SK-N-SH (cell line): ENCODE measurements around the gene HOXD10. TPM values are rescaled to one million over a fixed set of nuclear protein-coding genes. Genes with fewer than 3 reads are reported as not detected.

Source experiments
- CTCF ChIA-PET: fragments of 300-600, 350-600 bp; formaldehyde crosslinking; extraction: SDS; loops from one replicate; lab custom pipeline; 2021; lab: Yijun Ruan, JAX
- POLR2A ChIA-PET: fragments of 350-600 bp; sonication (Branson Sonifier 250); formaldehyde crosslinking; extraction: SDS; loops from one replicate; lab custom pipeline; 2020; ENCODE audit warnings: antibody characterized with exemption, inconsistent platforms; lab: Yijun Ruan, JAX
- DNase-seq: peaks from one replicate; pipeline ENCODE4 v3.0.0; 2012
- H2AFZ ChIP-seq: fragments of 200-600 bp; sonication (generic); 2 replicates; pipeline ENCODE4 v1.8.1; 2016; ENCODE audit warnings: antibody characterized with exemption, mild to moderate bottlenecking, low read depth
- H3F3A ChIP-seq: fragments of 200-600 bp; sonication (generic); replicated peaks from 2 replicates; pipeline ENCODE3; 2016; ENCODE audit warnings: antibody characterized with exemption, mild to moderate bottlenecking; ENCODE audit not compliant: insufficient read depth
- H3K27ac ChIP-seq, 2 experiments: fragments of 200-500 bp in 1 of 2; fragments of 200-600 bp in 1 of 2; sonication (Bioruptor generic) in 1 of 2; sonication (generic), shearing (Covaris generic) in 1 of 2; 2 replicates each; pipeline versions ENCODE4 v1.5.1 to v1.6.1; 2014 to 2016; ENCODE audit warnings: low read depth in 2 of 2, inconsistent platforms in 1 of 2, low read length in 1 of 2, mild to moderate bottlenecking in 1 of 2, mixed read lengths in 1 of 2
- H3K27me3 ChIP-seq: fragments of 200-600 bp; sonication (generic), shearing (Covaris generic); 2 replicates; pipeline ENCODE4 v1.6.1; 2016; ENCODE audit warnings: mixed run types; ENCODE audit not compliant: insufficient read depth
- H3K36me3 ChIP-seq, 2 experiments: fragments of 200-500 bp in 1 of 2; fragments of 200-600 bp in 1 of 2; sonication (Bioruptor generic) in 1 of 2; sonication (generic) in 1 of 2; replicated peaks in 1 of 2; 2 replicates each; pipeline versions ENCODE3 to v1.5.1; 2014 to 2016; ENCODE audit warnings: low read length in 1 of 2, mild to moderate bottlenecking in 1 of 2; ENCODE audit not compliant: insufficient read depth in 2 of 2, control insufficient read depth in 1 of 2
- H3K4me1 ChIP-seq, 2 experiments: fragments of 200-500 bp in 1 of 2; fragments of 200-600 bp in 1 of 2; sonication (Bioruptor generic) in 1 of 2; sonication (generic), shearing (Covaris generic) in 1 of 2; 2 replicates each; pipeline versions ENCODE4 v1.5.1 to v1.6.1; 2014 to 2016; ENCODE audit warnings: low read depth in 1 of 2, low read length in 1 of 2, mixed run types in 1 of 2; ENCODE audit not compliant: insufficient read depth in 2 of 2, control insufficient read depth in 1 of 2
- H3K4me2 ChIP-seq: fragments of 200-600 bp; sonication (generic), shearing (Covaris generic); 2 replicates; pipeline ENCODE4 v1.6.1; 2017; ENCODE audit warnings: mixed run types
- H3K4me3 ChIP-seq, 2 experiments: fragments of 200-500 bp in 1 of 2; fragments of 200-600 bp in 1 of 2; sonication (Bioruptor generic) in 1 of 2; sonication (generic), shearing (Covaris generic) in 1 of 2; 2 replicates each; pipeline versions ENCODE4 v1.5.1 to v1.8.1; 2014 to 2016; ENCODE audit warnings: low read depth in 2 of 2, inconsistent platforms in 1 of 2, low read length in 1 of 2, mild to moderate bottlenecking in 1 of 2, mixed read lengths in 1 of 2, moderate library complexity in 1 of 2
- H3K79me2 ChIP-seq: fragments of 200-600 bp; sonication (generic); 2 replicates; pipeline ENCODE4 v1.8.1; 2017; ENCODE audit warnings: mild to moderate bottlenecking; ENCODE audit not compliant: insufficient read depth
- H3K9ac ChIP-seq: fragments of 200-600 bp; sonication (generic); 2 replicates; pipeline ENCODE4 v1.6.1; 2017; ENCODE audit warnings: mixed run types
- H3K9me2 ChIP-seq: fragments of 200-600 bp; sonication (generic); 2 replicates; pipeline ENCODE4 v1.6.1; 2017; ENCODE audit warnings: mixed run types
- H3K9me3 ChIP-seq: fragments of 200-600 bp; sonication (generic); 2 replicates; pipeline ENCODE4 v1.6.1; 2017; ENCODE audit warnings: mixed run types, mild to moderate bottlenecking, moderate library complexity
- H4K20me1 ChIP-seq: fragments of 200-600 bp; sonication (generic); 2 replicates; pipeline ENCODE4 v1.6.1; 2017; ENCODE audit warnings: mild to moderate bottlenecking, mixed run types; ENCODE audit not compliant: insufficient read depth
- CHD2 ChIP-seq: fragments of 150-350 bp; IDR thresholded peaks from 2 replicates; pipeline ENCODE4 v1.6.1; 2018; ENCODE audit warnings: low read length; ENCODE audit not compliant: partially characterized antibody
- ELF1 ChIP-seq: IDR thresholded peaks from 2 replicates; pipeline ENCODE4 v1.4.0; 2012
- EP300 ChIP-seq, 2 experiments: IDR thresholded peaks; 2 replicates each; pipeline versions ENCODE4 v1.4.0 to v1.6.1; 2012; ENCODE audit warnings: borderline replicate concordance in 1 of 2, low read depth in 1 of 2, low read length in 1 of 2
- EZH2phosphoT487 ChIP-seq: fragments of 200-600 bp; sonication (generic); IDR thresholded peaks from 2 replicates; pipeline ENCODE4 v1.6.1; 2017; ENCODE audit warnings: low read depth, mixed run types, mild to moderate bottlenecking, antibody characterized with exemption, moderate library complexity, borderline replicate concordance
- FOXM1 ChIP-seq: IDR thresholded peaks from 2 replicates; pipeline ENCODE4 v1.4.0; 2012; ENCODE audit warnings: low read depth, mild to moderate bottlenecking
- GABPA ChIP-seq: IDR thresholded peaks from 2 replicates; pipeline ENCODE4 v1.4.0; 2012; ENCODE audit warnings: low read depth, mild to moderate bottlenecking
- NRF1 ChIP-seq: IDR thresholded peaks from 2 replicates; pipeline ENCODE4 v1.6.1; 2012; ENCODE audit warnings: low read depth, mild to moderate bottlenecking, low read length
- PBX3 ChIP-seq: IDR thresholded peaks from 2 replicates; pipeline ENCODE4; 2012
- RCOR1 ChIP-seq: fragments of 150-350 bp; IDR thresholded peaks from 2 replicates; pipeline ENCODE4 v1.6.1; 2017; ENCODE audit warnings: antibody characterized with exemption, low read length
- REST ChIP-seq: IDR thresholded peaks from 2 replicates; pipeline ENCODE4 v1.6.1; 2012; ENCODE audit warnings: mild to moderate bottlenecking, low read depth, low read length, moderate library complexity
- RFX5 ChIP-seq: IDR thresholded peaks from 2 replicates; pipeline ENCODE4 v1.6.1; 2012; ENCODE audit warnings: mild to moderate bottlenecking, improper control_type of control experiment, low read length
- RXRA ChIP-seq: IDR thresholded peaks from 2 replicates; pipeline ENCODE4 v1.4.0; 2012; ENCODE audit warnings: low read depth, mild to moderate bottlenecking, borderline replicate concordance
- TAF1 ChIP-seq: IDR thresholded peaks from 2 replicates; pipeline ENCODE4 v1.6.1; 2012; ENCODE audit warnings: low read depth, mild to moderate bottlenecking, low read length, moderate library complexity, borderline replicate concordance
- WGBS: methylation state at CpG from one replicate; pipeline ENCODE4 v1.1.6; 2017; ENCODE audit warnings: low lambda C conversion rate; 5-methylcytosine and 5-hydroxymethylcytosine counted together
- polyA plus RNA-seq, 3 experiments: library from polyadenylated mRNA; depleted of rRNA; stranded (reverse); fragments of >200 nt; gene quantifications; 2 replicates each; pipeline ENCODE4 v1.2.3, GENCODE V29; 2012
- TF ChIP-seq, protein P1 (sequence below): fragments of 200-600 bp; sonication (generic); IDR thresholded peaks from 2 replicates; pipeline ENCODE4 v1.6.1; 2017; ENCODE audit warnings: antibody characterized with exemption, mild to moderate bottlenecking, moderate library complexity

HOXD10 gene
- polyA plus RNA-seq, 1 of the 3 experiments (the other 2 are of a cell fraction), result 0.10 TPM

GRCh38 chr2:176098366-176099158, 18.0 kb upstream of the HOXD10 start:
- Histone ChIP-seq H3F3A (no peaks in the 10 kb centered on the region), H3K4me3 (peak overlapping the region in 1 of 2 experiments; percentile 48; a peak in 1 of 4 replicates), H3K4me2 (peak overlapping the region; percentile 81; the same call in 1 of the 2 replicates), H3K27me3 (peaks cover 97% of the 10 kb centered on the region), H3K27ac (no peak overlapping the region), H4K20me1 (no peaks in the 10 kb centered on the region), H3K9me3 (no peaks in the 10 kb centered on the region), H2AFZ (0 out of 2 replicates have a peak overlapping the region, but pooled peaks have one; percentile 1), H3K9ac (no peak overlapping the region), H3K79me2 (no peaks in the 10 kb centered on the region), H3K9me2 (no peaks in the 10 kb centered on the region), H3K4me1 (peaks cover 0 to 19% of the 10 kb centered on the region in 2 experiments; a peak in 3 of 4 replicates), H3K36me3 (no peaks in the 10 kb centered on the region)
- POLR2A ChIA-PET, result no interaction called here
- CTCF ChIA-PET, result interaction anchor here (0.7 to 13.5 kb wide), 34 partner anchors 10 to 1403 kb away, joined by 3 to 264 read pairs (median 4); partner anchors contain the start of genes CHN1, EVX2, HOXD10 and HOXD11
- WGBS, result 6% methylated on average over 20 of the region's 35 CpGs
- peak; percentile 73 for DNase-seq
- TF ChIP-seq TAF1 (no peak), CHD2 (no peak), REST (no peak), NRF1 (no peak), RXRA (no peak), GABPA (no peak), FOXM1 (no peak), PBX3 (no peak), EP300 (IDR thresholded peaks at IDR 0.05; ENCODE audit: borderline replicate concordance in 1 of 2, low read depth in 1 of 2, low read length in 1 of 2) (no peak), ELF1 (no peak), RCOR1 (no peak), EZH2phosphoT487 (no peak), RFX5 (no peak)
- TF ChIP-seq, protein P1, sequence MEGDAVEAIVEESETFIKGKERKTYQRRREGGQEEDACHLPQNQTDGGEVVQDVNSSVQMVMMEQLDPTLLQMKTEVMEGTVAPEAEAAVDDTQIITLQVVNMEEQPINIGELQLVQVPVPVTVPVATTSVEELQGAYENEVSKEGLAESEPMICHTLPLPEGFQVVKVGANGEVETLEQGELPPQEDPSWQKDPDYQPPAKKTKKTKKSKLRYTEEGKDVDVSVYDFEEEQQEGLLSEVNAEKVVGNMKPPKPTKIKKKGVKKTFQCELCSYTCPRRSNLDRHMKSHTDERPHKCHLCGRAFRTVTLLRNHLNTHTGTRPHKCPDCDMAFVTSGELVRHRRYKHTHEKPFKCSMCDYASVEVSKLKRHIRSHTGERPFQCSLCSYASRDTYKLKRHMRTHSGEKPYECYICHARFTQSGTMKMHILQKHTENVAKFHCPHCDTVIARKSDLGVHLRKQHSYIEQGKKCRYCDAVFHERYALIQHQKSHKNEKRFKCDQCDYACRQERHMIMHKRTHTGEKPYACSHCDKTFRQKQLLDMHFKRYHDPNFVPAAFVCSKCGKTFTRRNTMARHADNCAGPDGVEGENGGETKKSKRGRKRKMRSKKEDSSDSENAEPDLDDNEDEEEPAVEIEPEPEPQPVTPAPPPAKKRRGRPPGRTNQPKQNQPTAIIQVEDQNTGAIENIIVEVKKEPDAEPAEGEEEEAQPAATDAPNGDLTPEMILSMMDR, result no peak
